Mucosa of stomach (tissue), 1 donor: ENCODE results near the gene CCDC83.

Experiments used
- H3K27me3 ChIP-seq: one replicate; pipeline ENCODE4 v1.7.0; 2013; ENCODE audit warnings: mild to moderate bottlenecking, low read length; ENCODE audit not compliant: control insufficient read depth, insufficient read depth
- H3K36me3 ChIP-seq: one replicate; pipeline ENCODE4 v1.7.0; 2013; ENCODE audit warnings: low read length; ENCODE audit not compliant: control insufficient read depth, insufficient read depth
- H3K4me1 ChIP-seq: one replicate; pipeline ENCODE4 v1.7.0; 2013; ENCODE audit warnings: mild to moderate bottlenecking, low read length; ENCODE audit not compliant: control insufficient read depth, insufficient read depth
- H3K4me3 ChIP-seq: one replicate; pipeline ENCODE4 v1.7.0; 2013; ENCODE audit warnings: low read length
- H3K9ac ChIP-seq: one replicate; pipeline ENCODE4 v1.7.0; 2013; ENCODE audit warnings: mild to moderate bottlenecking, low read length, moderate library complexity
- H3K9me3 ChIP-seq: one replicate; pipeline ENCODE4 v1.7.0; 2013; ENCODE audit warnings: mild to moderate bottlenecking, low read length, moderate library complexity; ENCODE audit not compliant: control insufficient read depth
- donor health status: Pancreatic carcinoma.

CCDC83 gene

DNA sequence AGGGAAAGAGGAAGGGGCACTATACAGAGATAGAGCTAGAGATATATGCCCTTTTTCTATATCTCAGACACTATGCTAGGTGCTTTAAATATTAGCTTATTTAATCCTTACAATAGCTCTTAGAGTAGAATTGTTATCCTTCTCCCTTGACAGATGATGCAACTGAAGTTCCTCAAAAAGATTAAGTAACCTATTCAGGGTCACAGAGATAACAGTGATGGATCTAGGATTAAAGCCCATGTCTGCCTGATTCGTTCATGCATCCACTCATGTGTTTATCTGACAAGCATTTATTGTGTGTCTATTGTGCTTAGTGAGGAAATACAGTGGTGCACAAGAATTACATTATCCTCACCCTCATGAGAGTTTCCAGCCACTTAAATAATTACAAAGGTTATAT lies 8.7 kb downstream of the CCDC83 start:
- H3K9me3 ChIP-seq: no peaks in the 10 kb centered on the region

DNA sequence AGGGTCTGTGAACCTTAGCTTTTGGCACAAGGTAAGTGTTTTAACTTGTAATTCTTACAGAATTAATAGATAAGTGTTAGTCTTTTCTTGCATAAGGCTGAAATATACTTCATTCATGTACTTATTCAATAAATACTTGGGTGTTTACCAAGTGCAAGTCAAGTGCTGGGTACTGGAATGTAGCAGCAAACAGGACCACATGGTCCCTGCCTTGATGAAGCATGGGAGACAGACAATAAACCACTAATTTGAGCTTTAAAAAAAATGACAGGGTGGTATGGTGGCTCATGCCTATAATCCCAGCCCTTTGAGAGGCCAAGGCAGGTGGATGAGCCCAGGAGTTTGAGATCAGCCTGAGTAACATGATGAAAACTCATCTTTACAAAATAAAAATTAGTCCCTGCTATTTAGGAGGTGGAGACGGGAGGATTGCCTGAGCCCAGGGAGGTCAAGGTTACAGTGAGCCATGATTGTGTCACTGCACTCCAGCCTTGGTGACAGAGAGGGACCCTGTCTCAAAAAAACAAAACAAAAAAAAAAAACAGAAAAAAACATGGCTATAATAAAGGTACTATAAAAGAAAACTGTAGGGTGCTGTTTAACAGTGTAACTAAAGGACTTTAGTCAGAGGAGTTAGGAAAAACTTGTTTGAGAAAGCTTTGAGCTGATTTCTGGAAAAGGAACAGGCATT lies 11.1 kb downstream of the CCDC83 start:
- Histone ChIP-seq H3K4me1 (no peaks in the 10 kb centered on the region), H3K4me3 (no peak overlapping the region), H3K9ac (no peak overlapping the region), H3K27me3 (no peaks in the 10 kb centered on the region), H3K9me3 (no peaks in the 10 kb centered on the region), H3K36me3 (no peaks in the 10 kb centered on the region)

More for the DNA sequence above, 8.7 kb downstream of the CCDC83 start:
- Histone ChIP-seq H3K36me3 (no peaks in the 10 kb centered on the region), H3K4me1 (no peaks in the 10 kb centered on the region), H3K27me3 (no peaks in the 10 kb centered on the region), H3K4me3 (no peak overlapping the region), H3K9ac (no peak overlapping the region)

DNA sequence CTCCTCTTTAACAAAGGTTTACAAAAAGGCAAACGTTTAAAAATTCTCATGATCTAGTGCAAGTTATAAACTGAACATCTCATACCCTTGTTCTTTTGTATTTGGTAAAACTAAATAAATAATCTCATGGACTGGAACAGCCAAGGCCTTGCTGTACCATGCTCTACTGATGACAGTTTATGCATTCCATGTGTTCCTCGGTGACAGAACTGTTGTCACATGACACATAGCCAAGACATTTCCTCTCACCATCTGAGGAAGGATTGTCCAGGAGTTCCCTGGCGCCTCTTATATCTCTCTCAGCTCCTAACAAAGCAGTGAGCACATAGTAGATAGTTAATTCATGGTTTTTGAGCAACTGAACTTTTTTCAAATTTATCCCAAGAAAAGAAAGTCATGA lies 12.6 kb downstream of the CCDC83 start:
- Histone ChIP-seq H3K36me3 (no peaks in the 10 kb centered on the region), H3K27me3 (no peaks in the 10 kb centered on the region), H3K9me3 (no peaks in the 10 kb centered on the region), H3K4me1 (no peaks in the 10 kb centered on the region), H3K9ac (no peak overlapping the region), H3K4me3 (no peak overlapping the region)

DNA sequence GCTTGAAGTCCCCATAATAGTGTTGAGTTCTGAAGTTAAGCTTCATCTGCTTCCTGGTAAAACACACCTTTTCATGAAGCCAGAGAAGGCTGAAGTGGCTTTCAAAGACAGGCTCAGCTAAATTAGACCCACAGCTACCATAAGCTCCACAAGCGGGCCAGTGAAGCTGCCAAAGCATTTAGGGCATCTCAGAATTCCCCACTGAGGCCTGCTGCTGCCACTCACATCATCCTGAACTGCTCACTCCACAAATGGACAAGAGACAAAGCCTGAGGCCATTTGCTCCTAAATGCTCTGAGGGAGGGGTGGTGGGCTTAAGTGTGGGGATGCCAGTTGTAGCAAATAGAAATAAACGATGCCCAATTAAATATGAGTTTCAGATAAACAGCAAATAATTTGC lies 14.6 kb downstream of the CCDC83 start:
- no peak overlapping the region for H3K4me3 ChIP-seq
- H3K9ac ChIP-seq: no peak overlapping the region
- H3K27me3 ChIP-seq: no peaks in the 10 kb centered on the region
- H3K4me1 ChIP-seq: no peaks in the 10 kb centered on the region
- no peaks in the 10 kb centered on the region for H3K36me3 ChIP-seq
- H3K9me3 ChIP-seq: no peaks in the 10 kb centered on the region

DNA sequence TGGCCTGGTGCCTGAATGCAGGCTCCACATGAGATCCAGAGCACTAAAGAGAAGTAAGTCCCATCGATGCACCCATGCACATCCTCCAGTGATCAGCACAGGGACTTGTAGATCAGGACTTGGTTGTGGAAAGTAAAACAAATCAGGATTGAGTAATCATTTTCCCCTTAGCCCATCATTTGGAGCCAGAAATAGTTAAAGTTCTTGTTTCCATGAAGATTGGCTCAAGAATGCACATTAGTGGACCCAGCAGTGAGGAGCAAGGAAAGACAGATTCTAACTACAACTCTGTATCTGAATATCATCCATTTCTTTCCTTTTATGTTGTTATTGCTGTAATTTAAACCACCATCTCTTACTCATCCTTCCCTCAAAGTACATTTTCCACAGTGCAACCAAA lies 19.1 kb downstream of the CCDC83 start:
- H3K4me1 ChIP-seq: peaks cover 10% of the 10 kb centered on the region
- no peak overlapping the region for H3K9ac ChIP-seq
- H3K36me3 ChIP-seq: no peaks in the 10 kb centered on the region
- no peaks in the 10 kb centered on the region for H3K9me3 ChIP-seq
- no peak overlapping the region for H3K4me3 ChIP-seq
- H3K27me3 ChIP-seq: no peaks in the 10 kb centered on the region

DNA sequence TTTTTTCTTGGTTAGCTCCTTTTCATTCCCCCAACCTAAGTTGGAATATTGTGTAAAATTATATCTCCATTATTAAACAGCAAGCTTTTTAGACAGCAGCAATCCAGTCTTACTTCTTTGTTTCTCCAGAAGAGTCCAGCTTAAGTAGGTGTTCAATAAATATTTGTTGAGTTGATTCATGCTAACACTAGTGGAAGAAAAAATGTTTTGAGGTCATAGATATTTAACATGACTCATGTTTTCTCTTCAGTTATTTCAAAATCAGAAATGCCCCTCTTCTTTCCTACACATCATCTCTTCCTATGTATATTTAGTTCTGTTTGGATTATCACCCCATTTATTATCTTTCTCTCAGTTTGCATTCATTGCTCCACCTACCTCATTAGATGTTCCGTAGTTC lies 20.3 kb downstream of the CCDC83 start:
- H3K4me1 ChIP-seq: peaks cover 10% of the 10 kb centered on the region
- no peaks in the 10 kb centered on the region for H3K27me3 ChIP-seq

DNA sequence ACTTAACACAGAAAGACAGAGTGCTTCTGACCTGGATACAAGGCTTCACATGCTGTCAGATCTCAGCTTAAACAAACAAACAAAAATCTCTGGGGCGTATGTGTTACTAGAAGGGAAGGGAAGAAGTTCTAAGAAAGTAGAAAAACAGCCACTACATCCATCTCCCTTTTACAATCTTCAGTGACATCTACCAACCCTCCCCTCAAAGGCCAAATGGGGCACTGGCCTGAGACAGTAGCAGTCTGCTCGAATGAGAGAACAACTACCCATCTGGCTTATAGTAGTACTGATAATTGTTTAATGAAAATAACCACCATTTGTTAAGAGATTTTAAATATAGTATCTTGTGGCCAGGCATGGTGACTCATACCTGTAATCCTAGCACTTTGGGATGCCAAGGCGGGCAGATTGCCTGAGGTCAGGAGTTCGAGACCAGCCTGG lies 29.4 kb downstream of the CCDC83 start:
- Histone ChIP-seq H3K27me3 (no peaks in the 10 kb centered on the region), H3K36me3 (no peaks in the 10 kb centered on the region), H3K4me1 (no peaks in the 10 kb centered on the region), H3K9ac (no peak overlapping the region), H3K4me3 (no peak overlapping the region), H3K9me3 (no peaks in the 10 kb centered on the region)

More for the DNA sequence above, 20.3 kb downstream of the CCDC83 start:
- H3K36me3 ChIP-seq: no peaks in the 10 kb centered on the region
- no peak overlapping the region for H3K9ac ChIP-seq
- H3K4me3 ChIP-seq: no peak overlapping the region
- H3K9me3 ChIP-seq: no peaks in the 10 kb centered on the region

DNA sequence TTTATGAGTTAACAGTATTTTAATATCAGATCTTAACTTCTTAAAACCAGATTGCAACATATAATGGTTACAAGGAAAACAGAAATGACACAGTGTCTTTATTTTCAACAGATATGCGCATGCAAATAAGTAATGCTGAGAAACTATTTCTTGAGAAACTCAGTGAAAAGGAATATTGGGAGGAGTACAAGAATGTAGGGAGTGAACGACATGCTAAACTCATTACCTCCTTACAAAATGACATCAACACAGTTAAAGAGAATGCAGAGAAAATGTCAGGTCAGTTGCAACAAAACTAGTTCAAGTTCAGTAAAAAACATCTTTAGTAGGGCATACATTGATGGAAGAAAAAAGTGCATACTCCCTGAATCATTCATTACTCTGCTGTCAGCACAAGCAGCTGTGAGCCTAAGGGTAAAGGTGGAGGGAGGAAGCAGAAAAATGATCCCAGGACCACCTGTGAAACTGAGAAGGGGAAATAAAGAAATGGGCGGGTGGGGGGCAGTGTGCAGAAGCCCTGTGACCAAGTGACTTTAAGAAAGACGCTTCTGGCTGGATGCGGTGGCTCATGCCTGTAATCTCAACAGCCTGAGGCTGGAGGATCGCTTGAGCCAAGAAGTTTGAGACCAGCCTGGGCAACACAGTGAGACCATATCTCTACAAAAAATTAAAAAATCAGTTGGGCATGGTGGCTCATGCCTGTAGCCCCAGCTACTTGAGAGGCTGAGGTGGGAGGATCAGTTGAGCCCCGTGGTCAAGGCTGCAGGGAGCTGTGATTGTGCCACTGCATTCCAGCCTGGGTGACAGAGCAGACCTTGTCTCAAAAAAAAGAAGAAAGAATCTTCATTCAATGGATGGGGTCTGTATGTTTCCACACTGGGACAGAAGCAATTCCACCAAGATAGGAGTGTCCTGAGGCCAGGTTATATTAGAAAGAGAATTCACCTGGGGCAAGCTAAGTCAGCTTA lies 31.2 kb downstream of the CCDC83 start:
- H3K27me3 ChIP-seq: no peaks in the 10 kb centered on the region
- H3K4me3 ChIP-seq: no peak overlapping the region
- no peaks in the 10 kb centered on the region for H3K9me3 ChIP-seq
- H3K4me1 ChIP-seq: no peaks in the 10 kb centered on the region
- no peak overlapping the region for H3K9ac ChIP-seq
- no peaks in the 10 kb centered on the region for H3K36me3 ChIP-seq

DNA sequence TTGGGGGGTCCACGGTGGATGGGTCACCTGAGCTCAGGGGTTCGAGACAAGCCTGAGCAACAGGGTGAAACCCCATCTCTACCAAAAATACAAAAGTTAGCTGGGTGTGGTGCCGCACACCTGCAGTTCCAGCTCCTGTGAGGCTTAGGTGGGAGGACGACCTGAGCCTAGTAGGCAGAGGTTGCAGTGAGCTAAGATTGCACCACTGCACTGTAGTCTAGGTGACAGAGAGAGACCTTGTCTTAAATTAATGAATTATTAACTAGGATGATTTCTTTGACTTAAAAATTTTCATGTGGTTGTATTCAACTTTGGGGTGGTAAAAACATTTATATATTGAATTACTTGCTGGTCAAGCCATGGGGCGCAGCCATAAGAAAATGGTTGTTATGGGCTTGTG lies 33.9 kb downstream of the CCDC83 start:
- no peak overlapping the region for H3K9ac ChIP-seq
- H3K4me3 ChIP-seq: no peak overlapping the region
- no peaks in the 10 kb centered on the region for H3K27me3 ChIP-seq
- H3K4me1 ChIP-seq: no peaks in the 10 kb centered on the region
- H3K36me3 ChIP-seq: no peaks in the 10 kb centered on the region
- no peaks in the 10 kb centered on the region for H3K9me3 ChIP-seq

DNA sequence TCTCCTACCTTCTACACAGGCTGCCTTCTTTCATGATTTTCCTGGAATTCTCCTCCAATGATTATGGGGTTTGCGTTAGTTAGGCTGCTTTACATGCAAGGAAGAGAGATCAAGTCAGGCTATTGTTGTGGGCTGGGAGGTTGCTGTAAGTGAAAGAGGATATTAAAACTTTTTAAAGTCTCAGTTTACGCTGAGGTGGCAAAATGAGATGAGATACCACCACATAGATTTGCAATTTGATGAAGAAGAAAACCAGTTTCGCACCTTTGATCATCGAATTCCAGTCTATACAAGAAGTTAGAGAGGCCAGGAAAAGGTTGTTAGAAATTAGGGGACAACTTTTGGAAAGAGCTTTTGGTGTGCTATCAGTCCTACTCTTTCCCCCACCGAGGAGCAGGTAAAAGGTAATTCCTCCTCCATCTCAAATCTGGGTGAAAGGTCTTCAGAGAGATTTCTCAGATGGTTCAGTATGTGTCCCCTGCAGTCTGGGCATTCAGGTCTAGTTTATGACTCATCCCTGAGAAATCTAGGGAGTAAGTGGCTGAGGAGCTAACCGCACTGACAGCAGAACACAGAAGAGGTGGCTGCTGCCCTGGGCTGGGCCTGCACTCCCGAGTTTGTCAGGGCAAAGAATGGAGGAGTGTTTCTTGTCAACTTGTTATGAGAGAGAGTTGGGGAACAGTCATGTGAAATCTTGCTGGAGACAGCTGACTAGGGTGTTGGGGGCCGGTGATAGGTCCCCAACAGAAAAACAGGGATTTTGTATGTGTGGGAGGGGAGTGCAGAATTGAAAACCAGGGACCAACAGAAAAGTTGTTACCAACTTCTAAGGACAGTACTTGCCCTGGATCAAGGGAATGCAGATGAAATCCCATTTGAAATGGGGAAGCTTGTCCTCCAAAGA lies 34.7 kb downstream of the CCDC83 start:
- Histone ChIP-seq H3K9me3 (no peaks in the 10 kb centered on the region), H3K4me1 (no peaks in the 10 kb centered on the region), H3K36me3 (no peaks in the 10 kb centered on the region), H3K4me3 (no peak overlapping the region), H3K27me3 (no peaks in the 10 kb centered on the region), H3K9ac (no peak overlapping the region)

DNA sequence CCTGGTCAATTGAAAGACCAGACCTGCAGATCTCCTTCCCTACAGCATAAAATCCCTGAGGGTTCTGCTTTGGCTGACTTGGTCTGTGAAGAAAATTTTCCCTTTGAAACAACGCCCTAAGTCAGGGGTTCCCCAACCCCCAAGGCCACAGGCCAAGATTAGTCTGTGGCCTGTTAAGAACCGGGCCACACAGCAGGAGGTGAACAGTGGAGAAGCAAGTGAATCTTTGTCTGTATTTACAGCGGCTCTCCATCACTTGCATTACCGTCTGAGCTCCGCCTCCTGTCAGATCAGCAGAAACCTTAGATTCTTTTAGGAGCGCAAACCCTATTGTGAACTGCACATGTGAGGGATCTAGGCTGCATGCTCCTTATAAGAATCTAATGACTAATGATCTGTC lies 38.2 kb downstream of the CCDC83 start:
- Histone ChIP-seq H3K36me3 (no peaks in the 10 kb centered on the region), H3K4me1 (no peaks in the 10 kb centered on the region), H3K27me3 (no peaks in the 10 kb centered on the region), H3K4me3 (no peak overlapping the region), H3K9ac (no peak overlapping the region), H3K9me3 (no peaks in the 10 kb centered on the region)
